Dendritic cell treated with granulocyte-macrophage colony-stimulating factor and Interleukin-4, amounts not matched to agents 40 ng/mL and 50 ng/mL, for 4 days (primary cell): Measurements from ENCODE around the gene HARBI1.
"Not testable (repeated sequence)": the region's sequence is repeated elsewhere in the genome, so short reads cannot be mapped to it uniquely, and the experiment has no call there.

Source experiments
- H3K27ac Mint-ChIP-seq: one replicate; pipeline ENCODE4 v1.8.0; 2022; ENCODE audit warnings: mild to moderate bottlenecking, mixed read lengths
- H3K27me3 Mint-ChIP-seq: one replicate; pipeline ENCODE4 v1.8.0; 2022; ENCODE audit warnings: mild to moderate bottlenecking, mixed read lengths
- H3K36me3 Mint-ChIP-seq: one replicate; pipeline ENCODE4 v1.8.0; 2022; ENCODE audit warnings: low read depth, mixed read lengths
- H3K4me1 Mint-ChIP-seq: one replicate; pipeline ENCODE4 v1.8.0; 2022; ENCODE audit warnings: low read depth, mixed read lengths
- H3K4me3 Mint-ChIP-seq: one replicate; pipeline ENCODE4 v1.8.0; 2022; ENCODE audit warnings: mild to moderate bottlenecking, moderate library complexity, mixed read lengths
- H3K9me3 Mint-ChIP-seq: one replicate; pipeline ENCODE4 v1.8.0; 2022; ENCODE audit warnings: mixed read lengths
- intact Hi-C: fragments of 100-400 bp; cut with micrococcal nuclease; formaldehyde crosslinking; loops from one replicate; pipeline ENCODE4 v1.15.0; 2022

HARBI1 gene

DNA sequence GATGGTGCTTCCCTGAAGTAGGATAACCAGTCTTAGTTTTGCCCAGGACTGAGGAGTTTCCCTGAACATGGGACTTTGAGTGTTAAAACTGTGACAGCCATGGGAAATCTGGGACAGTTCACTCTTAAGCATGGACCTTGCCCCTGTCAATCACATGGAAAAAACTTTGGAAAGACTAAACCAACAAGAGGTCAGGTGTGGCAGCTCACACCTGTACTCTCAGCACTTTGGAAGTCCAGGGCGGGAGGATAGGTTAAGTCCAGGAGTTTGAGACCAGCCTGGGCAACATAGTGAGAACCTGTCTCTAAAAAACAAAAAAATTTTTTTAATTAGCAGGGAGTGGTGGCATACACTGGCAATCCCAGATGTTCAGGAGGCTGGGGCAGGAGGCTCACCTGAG is 19.9 kb downstream of the HARBI1 start:
- H3K27me3 Mint-ChIP-seq: no peaks in the 10 kb centered on the region
- peaks cover 22% of the 10 kb centered on the region for H3K4me1 Mint-ChIP-seq
- no peak overlapping the region for H3K4me3 Mint-ChIP-seq
- intact Hi-C loops: no loop called here
- H3K27ac Mint-ChIP-seq: no peak overlapping the region
- peaks cover 18% of the 10 kb centered on the region for H3K36me3 Mint-ChIP-seq
- H3K9me3 Mint-ChIP-seq: no peaks in the 10 kb centered on the region

DNA sequence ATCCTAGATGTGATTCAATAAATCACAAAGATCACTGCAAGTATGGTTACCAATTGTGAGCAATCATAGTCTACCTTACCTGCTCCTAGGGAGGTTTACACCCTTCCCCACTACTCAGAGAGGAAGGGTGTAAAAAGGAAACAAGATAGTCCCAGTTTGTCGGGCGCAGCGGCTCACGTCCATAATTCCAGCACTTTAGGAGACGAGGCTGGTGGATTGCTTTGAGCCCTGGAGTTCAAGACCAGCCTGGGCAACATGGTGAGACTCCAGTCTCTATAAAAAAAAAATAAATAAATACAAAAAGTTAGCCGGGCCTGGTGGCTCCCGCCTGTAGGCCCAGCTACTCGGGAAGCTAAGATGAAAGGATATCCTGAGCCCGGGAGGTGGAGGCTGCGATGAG is 22.2 kb downstream of the HARBI1 start:
- H3K27ac Mint-ChIP-seq: peak overlapping the region; percentile 93
- intact Hi-C loops: loop anchor here (1.0 kb wide), 1 partner anchor 23 kb away; the partner anchor contains the start of genes ATG13 and HARBI1

DNA sequence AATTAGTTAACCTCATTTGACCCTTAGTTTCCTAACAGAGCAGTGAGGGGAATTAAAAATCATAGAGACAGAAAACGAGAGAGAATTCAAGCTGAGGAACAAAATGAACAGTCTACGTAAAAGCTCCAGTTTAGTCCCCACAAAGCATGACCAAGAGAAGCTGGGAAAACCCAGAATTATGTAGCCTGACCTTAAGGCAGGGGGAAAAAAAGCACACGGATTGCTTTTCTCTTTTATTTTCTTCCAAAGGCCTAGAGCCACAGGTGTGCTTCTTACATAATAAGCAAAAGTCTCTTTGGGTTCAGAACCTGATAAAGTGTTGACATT is 22.7 kb downstream of the HARBI1 start:
- peaks cover 11% of the 10 kb centered on the region for H3K36me3 Mint-ChIP-seq
- H3K27ac Mint-ChIP-seq: peak overlapping the region; percentile 93
- no peaks in the 10 kb centered on the region for H3K9me3 Mint-ChIP-seq
- H3K4me1 Mint-ChIP-seq: peaks cover 44% of the 10 kb centered on the region
- no peaks in the 10 kb centered on the region for H3K27me3 Mint-ChIP-seq
- peak overlapping the region; percentile 97 for H3K4me3 Mint-ChIP-seq
- intact Hi-C loops: loop anchor here (1.0 kb wide), 1 partner anchor 23 kb away; the partner anchor contains the start of genes ATG13 and HARBI1

More for the DNA sequence above, 22.2 kb downstream of the HARBI1 start:
- H3K4me1 Mint-ChIP-seq: peaks cover 40% of the 10 kb centered on the region
- no peaks in the 10 kb centered on the region for H3K9me3 Mint-ChIP-seq
- H3K36me3 Mint-ChIP-seq: peaks cover 11% of the 10 kb centered on the region
- no peaks in the 10 kb centered on the region for H3K27me3 Mint-ChIP-seq
- no peak overlapping the region for H3K4me3 Mint-ChIP-seq

DNA sequence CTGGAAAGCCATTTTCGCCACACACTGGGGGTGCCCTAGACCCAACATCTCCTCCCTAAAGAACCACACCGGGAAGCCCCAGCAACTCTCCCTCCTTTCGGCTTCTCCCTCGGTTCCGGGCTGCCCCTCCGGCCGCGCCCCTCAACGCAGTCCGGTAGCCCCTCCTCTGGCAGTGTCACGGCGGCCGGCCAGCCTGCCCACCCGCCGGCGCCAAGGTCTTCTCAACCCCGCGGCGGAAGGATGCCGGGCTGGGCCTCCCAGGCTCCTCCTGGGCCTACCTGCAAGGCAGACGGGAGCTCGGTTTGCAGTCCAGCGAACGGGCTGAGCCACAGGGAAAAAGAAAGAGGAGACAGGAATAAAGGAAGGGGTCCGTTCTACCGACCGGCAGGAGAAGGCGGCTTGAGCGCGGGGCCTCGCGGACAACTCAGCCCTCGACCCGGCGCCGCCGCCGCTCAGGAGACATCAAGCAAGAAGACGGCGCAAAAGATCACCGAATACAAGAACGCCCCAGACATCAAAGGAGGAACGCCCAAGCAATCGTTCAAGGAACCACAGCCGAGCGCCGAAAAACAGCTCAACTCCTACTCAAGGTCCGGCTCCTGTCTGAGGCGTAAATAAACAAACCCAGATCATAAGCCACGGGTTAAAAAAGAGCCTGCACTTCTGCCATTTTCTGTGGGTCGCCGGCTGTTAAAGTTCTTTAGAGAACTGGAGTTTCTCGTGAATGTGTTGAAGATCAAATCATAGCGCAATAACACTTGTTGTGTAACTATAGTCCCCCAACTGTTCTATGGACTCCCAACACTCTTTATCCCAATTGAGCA is 23.3 kb downstream of the HARBI1 start, which contains the start of gene AMBRA1:
AMBRA1 (minus strand) TSS at position 474 of the 824 bp plus-strand sequence. CDS start 45,643 bp downstream, outside the sequence.
- H3K9me3 Mint-ChIP-seq: no peaks in the 10 kb centered on the region
- peaks cover 48% of the 10 kb centered on the region for H3K4me1 Mint-ChIP-seq
- H3K36me3 Mint-ChIP-seq: peaks cover 11% of the 10 kb centered on the region
- intact Hi-C loops: loop anchor here (1.0 kb wide), 1 partner anchor 24 kb away; the partner anchor contains the start of genes ATG13 and HARBI1
- H3K27ac Mint-ChIP-seq: peak within 1 kb of the TSS; percentile 93
- peak within 1 kb of the TSS; percentile 97 for H3K4me3 Mint-ChIP-seq
- no peaks in the 10 kb centered on the region for H3K27me3 Mint-ChIP-seq

DNA sequence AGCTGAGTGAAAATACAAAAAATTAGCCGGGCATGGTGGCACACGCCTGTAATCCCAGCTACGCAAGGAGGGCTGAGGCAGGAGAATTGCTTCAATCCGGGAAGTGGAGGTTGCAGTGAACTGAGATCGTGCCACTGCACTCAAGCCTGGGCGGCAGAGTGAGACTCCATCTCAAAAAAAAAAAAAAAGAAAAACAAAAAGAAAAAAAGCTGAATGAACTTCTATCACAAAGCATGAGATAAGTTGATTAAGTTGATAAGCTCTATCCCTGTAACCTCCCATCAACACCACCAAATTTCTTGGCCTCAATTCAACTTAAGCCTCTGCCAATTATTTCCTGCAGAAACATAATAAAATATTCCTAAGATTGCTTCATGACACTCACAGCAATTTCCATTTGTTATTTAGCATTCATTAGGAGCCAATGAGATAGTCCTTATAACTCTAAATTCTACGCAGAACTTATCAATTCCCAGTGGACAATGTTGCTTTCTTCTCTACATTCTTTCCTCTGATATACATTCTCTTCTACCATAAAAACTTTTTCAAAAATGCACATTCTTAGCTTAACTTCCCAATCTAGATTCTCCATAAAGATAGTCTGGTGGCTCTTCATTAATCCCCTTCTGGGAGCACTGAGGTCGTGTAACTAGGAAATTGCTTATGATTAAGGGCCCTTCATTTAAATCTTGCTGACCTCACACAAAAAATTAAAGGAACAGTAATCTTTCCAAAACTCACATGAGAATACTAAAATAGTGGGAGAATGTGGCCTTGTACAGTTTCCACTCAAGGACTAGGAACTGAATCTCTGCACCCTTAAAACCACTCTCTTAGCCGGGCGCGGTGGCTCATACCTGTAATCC is 26.1 kb downstream of the HARBI1 start:
- H3K4me1 Mint-ChIP-seq: peaks cover 49% of the 10 kb centered on the region
- H3K4me3 Mint-ChIP-seq: peak overlapping the region; percentile 70

DNA sequence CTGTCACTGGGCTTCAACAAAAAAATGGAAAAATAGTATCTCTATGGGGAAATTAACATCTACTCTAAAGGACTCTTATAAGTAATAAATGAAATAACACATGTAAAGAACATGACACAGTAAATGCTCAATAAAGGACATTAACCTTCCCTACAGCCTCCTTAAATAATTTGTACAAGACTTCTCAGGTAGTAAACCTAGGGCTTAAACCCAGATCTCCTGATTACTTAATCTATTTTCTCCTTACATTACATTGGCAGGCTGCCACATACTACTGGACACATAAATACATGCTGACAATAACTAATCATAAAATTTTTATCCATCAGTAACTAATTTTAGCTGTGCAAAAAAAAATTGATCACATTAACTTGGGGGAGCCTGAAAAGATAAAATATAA is 28.1 kb downstream of the HARBI1 start:
- H3K27ac Mint-ChIP-seq: peak overlapping the region; percentile 51
- intact Hi-C loops: no loop called here
- H3K4me3 Mint-ChIP-seq: no peak overlapping the region
- no peaks in the 10 kb centered on the region for H3K9me3 Mint-ChIP-seq
- H3K27me3 Mint-ChIP-seq: no peaks in the 10 kb centered on the region
- peaks cover 30% of the 10 kb centered on the region for H3K36me3 Mint-ChIP-seq
- peaks cover 43% of the 10 kb centered on the region for H3K4me1 Mint-ChIP-seq

More for the DNA sequence above, 26.1 kb downstream of the HARBI1 start:
- Mint-ChIP-seq H3K9me3 (no peaks in the 10 kb centered on the region), H3K27ac (peak overlapping the region; percentile 40), H3K36me3 (peaks cover 25% of the 10 kb centered on the region), H3K27me3 (no peaks in the 10 kb centered on the region)
- intact Hi-C loops: no loop called here

DNA sequence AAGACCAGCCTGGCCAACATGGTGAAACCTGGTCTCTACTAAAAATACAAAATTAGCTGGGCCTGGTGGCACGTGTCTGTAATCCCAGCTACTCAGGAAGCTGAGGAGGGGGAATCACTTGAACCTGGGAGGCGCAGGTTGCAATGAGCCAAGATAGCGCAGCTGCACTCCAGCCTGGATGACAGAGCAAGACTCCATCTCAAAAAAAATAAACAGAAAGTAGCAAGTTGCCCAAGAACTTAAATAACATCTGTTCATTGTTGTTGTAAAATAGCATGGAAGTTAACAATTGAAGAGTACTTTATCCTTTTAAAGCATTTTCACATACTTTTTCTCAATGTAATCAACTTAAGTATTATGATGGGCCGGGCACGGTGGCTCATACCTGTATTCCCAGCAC is 28.9 kb downstream of the HARBI1 start:
- Mint-ChIP-seq H3K27me3 (no peaks in the 10 kb centered on the region), H3K4me3 (no peak overlapping the region), H3K9me3 (no peaks in the 10 kb centered on the region), H3K4me1 (peaks cover 42% of the 10 kb centered on the region), H3K27ac (no peak overlapping the region), H3K36me3 (peaks cover 22% of the 10 kb centered on the region)
- intact Hi-C loops: no loop called here

DNA sequence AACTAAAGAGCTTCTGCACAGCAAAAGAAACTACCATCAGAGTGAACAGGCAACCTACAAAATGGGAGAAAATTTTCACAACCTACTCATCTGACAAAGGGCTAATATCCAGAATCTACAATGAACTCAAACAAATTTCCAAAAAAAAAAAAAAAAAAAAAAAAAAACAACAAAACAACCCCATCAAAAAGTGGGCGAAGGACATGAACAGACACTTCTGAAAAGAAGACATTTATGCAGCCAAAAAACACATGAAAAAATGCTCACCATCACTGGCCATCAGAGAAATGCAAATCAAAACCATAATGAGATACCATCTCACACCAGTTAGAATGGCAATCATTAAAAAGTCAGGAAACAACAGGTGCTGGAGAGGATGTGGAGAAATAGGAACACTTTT is 33.5 kb downstream of the HARBI1 start:
- H3K4me3 Mint-ChIP-seq, intact Hi-C loops, H3K27me3 Mint-ChIP-seq, H3K9me3 Mint-ChIP-seq, H3K27ac Mint-ChIP-seq: not testable (repeated sequence)
- Mint-ChIP-seq H3K4me1 (peaks cover 24% of the 10 kb centered on the region), H3K36me3 (peaks cover 36% of the 10 kb centered on the region)

DNA sequence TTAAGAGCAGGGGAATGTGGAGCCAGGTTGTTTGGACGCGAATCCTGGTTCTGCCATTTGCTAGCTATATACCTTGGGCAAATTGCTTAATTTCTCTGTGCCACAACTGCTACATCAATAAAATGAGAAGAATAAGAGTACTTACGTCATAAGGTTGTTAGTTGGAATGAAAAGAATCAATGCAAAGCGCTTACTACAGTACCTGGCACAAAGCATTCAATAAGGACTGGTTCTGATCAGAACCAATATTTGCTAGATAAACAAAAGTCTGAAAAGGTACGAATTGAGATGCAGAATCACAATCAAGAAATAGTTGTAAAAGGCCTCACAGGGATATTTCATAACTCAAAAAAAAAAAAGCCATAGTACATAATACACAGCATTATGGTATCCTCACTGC is 34.4 kb downstream of the HARBI1 start:
- Mint-ChIP-seq H3K4me1 (peaks cover 19% of the 10 kb centered on the region), H3K4me3 (no peak overlapping the region), H3K36me3 (peaks cover 35% of the 10 kb centered on the region), H3K27ac (no peak overlapping the region), H3K9me3 (no peaks in the 10 kb centered on the region), H3K27me3 (no peaks in the 10 kb centered on the region)
- intact Hi-C loops: no loop called here

DNA sequence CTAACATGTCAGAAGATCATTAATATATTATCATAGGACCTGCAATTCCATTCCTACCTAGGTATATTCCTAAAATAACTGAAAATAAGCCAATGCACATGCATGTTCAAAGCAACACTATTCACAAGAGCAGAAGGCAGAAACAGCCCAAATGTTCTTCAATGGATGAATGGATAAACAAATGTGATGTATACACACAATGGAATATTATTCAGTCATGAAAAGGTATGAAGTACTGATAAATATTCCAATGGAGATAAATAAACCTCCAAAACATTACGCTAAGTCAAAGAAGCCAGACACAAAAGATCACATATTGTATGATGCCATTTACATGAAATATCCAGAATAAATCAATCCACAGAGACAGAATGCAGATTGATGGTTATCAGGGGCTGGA is 40.0 kb downstream of the HARBI1 start:
- Mint-ChIP-seq H3K27me3 (no peaks in the 10 kb centered on the region), H3K27ac (no peak overlapping the region), H3K9me3 (no peaks in the 10 kb centered on the region), H3K4me1 (peaks cover 21% of the 10 kb centered on the region), H3K4me3 (no peak overlapping the region), H3K36me3 (peaks cover 22% of the 10 kb centered on the region)
- intact Hi-C loops: no loop called here

DNA sequence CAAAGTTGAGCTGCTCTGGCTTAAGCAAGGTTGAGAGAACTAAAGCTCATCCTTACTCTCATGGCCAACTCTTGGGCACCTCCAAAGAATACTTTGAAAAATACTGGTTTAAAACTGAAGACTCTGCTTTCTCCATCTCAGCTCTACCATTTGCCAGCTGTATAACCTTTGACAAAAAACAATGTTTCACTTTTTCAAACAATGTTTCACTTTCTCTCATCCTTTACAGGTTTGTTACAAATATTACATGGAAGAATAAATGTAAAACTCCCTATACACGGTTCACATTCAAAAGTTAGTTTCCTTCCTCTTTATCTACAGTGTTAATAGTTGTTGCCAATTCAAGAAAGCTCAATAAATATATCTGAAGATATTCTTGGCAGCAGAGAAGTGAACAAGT is 42.4 kb downstream of the HARBI1 start:
- no peak overlapping the region for H3K4me3 Mint-ChIP-seq
- H3K4me1 Mint-ChIP-seq: peaks cover 6% of the 10 kb centered on the region
- intact Hi-C loops: no loop called here
- no peak overlapping the region for H3K27ac Mint-ChIP-seq
- no peaks in the 10 kb centered on the region for H3K9me3 Mint-ChIP-seq
- H3K36me3 Mint-ChIP-seq: peaks cover 9% of the 10 kb centered on the region
- no peaks in the 10 kb centered on the region for H3K27me3 Mint-ChIP-seq

DNA sequence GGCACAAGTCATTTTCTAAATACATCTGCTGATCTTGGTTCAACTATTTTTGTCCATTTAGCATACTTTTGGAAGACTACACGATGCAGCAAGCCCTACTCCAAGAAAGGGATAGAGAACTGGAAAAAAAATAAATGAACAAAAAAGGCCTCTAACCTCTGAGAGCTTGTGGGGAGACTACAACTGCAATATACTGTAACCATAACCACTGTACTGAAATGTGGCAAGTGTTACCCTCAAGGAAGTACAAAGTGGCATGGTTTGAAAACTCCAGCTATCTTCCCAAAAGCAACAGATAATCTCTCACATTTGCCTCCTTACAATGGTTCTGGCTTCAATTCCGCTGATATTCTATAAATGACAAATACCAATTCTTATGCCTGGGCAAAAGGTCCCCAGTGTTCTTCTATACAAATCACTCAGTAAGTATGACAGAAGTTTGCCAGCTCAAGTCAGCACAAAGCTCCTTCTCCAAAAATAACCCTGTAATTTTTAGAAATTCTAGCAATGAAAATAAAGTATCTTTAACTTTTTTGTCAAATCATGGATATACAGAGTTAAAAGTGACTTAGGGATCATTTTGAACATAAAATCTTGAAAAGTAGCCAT is 46.1 kb downstream of the HARBI1 start:
- H3K4me1 Mint-ChIP-seq: no peaks in the 10 kb centered on the region
- no peak overlapping the region for H3K4me3 Mint-ChIP-seq

DNA sequence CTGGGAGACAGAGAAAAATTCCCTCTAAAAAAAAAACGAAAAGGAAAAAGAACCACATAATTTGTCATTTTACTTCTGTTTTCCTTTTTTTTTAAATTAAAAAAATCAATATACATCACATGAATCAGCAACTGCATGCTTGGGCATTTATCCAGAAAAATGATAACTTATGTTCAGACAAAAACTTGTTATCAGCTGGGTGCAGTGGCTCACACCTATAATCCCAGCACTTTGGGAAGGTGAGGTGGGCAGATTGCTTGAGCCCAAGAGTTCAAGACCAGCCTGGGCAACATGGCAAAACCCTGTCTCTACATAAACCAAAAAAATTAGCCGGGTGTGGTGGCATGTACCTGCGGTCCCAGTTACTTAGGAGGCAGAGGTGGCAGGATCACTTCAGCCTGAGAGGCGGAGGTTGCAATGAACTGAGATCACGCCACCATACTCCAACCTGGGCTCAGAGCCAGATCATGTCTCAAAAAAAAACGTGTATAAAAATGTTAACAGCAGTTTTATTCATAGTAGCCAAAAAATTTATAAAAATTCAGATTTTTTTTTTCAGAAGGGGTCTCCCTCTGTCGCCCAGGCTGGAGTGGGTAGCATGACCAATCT is 51.7 kb downstream of the HARBI1 start:
- Mint-ChIP-seq H3K4me3 (no peak overlapping the region), H3K27me3 (no peaks in the 10 kb centered on the region), H3K9me3 (no peaks in the 10 kb centered on the region), H3K4me1 (peaks cover 23% of the 10 kb centered on the region), H3K27ac (no peak overlapping the region), H3K36me3 (peaks cover 6% of the 10 kb centered on the region)
- intact Hi-C loops: no loop called here

More for the DNA sequence above, 46.1 kb downstream of the HARBI1 start:
- peaks cover 4% of the 10 kb centered on the region for H3K36me3 Mint-ChIP-seq
- no peaks in the 10 kb centered on the region for H3K27me3 Mint-ChIP-seq
- intact Hi-C loops: no loop called here
- no peak overlapping the region for H3K27ac Mint-ChIP-seq
- no peaks in the 10 kb centered on the region for H3K9me3 Mint-ChIP-seq
